Smooth muscle cell of the brain vasculature (primary cell): ENCODE data around the gene NETO2.
A peak's percentile ranks its signal among the peaks of the same experiment; 100 is the strongest.
"Not testable (repeated sequence)": the region's sequence is repeated elsewhere in the genome, so short reads cannot be mapped to it uniquely, and the experiment has no call there.

ENCODE experiments used
- DNase-seq: peaks from one replicate; pipeline ENCODE4 v3.0.0-alpha.2; 2012; ENCODE audit warnings: low read depth, low spot score

NETO2 gene

DNA sequence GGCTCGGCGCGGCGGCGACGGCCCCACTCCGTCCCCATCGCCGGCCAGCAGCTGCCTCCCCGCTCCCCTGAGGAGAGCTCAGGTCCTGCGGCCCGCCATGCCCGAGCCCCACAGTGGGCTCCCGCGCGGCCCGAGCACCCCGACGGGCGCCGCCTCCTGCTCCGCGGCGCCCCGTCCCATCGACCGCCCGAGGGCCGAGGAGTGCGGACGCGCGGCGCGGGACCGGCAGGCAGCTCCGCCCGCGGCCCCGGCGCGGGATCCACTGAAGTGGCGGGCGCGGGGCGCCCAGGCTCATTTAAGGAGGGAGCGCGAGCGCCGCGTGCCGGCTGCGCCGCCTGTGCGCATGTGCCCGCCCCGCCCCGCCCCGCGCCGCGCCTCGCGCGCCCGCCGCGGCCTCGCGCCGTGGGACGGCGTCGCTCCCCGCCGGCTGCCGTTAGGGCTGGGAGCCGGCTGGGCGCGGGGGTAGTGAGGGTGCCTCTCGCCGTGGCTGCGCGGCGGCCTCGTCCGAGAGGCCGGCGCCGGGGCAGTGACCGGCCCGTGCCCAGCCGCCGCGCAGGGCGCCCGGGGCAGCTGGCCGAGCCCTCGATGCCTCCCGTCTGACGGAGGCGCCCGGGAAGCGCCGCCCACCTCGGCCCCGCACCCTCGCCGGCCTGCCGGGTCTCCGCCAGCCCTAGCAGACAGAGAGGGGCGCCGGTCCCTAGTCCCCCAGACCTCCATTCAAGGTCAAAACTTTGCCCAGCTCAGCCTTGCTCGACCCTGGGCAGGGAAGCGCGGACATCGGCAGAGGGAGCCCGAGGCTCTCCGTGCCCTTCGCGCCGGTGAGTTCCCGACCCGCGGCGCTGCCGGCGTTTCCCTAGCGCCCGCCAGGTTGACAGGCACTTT lies at the start of gene NETO2:
NETO2 (minus strand) TSS at position 269 of the 882 bp plus-strand sequence. CDS start 333 bp downstream, outside the sequence.
- DNase-seq: no peak

DNA sequence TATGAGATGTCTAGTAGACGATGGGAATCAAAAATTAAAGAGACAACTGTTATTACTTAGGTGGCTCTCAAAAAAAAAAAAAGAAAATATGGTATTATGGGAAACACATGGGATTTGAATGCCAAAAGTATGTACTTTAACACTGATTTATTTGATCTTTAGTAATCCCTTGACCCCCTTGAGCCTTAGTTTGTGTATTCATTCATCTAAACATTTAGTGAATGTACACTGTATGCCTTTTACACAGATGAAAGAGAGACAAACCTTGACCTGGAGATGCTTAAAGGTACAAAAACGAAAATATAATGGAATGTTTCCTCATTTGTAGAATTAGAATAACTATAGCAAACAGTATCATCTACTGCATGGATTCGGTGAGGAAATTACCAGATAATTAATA lies 38.6 kb upstream of the NETO2 start:
- no peak for DNase-seq

GRCh38 chr16:47181066-47181465 lies 37.3 kb upstream of the NETO2 start:
- not testable (repeated sequence) for DNase-seq

- no peak for DNase-seq
Observed at GRCh38 chr16:47180073-47180472, 36.3 kb upstream of the NETO2 start.

DNA sequence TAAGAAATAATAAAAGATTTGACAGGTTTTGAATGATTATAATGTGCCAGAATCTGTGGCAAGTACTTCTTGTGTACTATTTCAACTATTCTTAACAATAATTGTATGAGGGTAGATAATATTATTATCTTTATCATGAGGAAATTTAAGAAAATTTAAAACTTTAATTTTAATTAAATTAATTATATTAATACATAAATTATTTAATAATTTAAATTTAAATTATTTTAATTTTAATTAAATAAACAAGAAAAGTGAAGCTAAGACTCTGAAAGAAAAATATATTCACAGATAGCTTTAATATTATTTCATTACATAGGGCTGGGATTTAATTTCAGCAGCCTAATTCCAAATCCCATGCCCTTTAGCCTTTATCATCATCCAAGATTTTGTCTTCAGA lies 31.4 kb upstream of the NETO2 start:
- DNase-seq: no peak

- no peak for DNase-seq
Observed at GRCh38 chr16:47162670-47163420, 19.1 kb upstream of the NETO2 start.

DNA sequence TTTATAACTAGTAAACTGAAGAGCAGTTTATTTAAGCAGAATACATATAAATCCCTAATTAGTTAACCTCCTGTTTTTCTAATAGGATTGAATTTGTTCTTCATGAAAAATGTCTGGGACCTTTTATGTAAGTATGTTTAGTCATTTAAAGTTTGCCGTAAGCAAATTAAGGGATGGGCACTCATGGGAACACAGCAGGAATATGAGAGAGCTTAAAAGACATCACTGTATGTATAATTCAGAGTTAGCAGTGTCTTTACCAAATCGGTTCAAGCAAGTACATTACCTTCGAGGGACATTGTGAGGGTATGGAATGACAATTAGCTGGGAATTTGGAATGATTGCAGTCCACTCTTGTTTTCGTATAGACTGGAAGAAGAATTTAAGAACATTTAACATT lies 17.7 kb upstream of the NETO2 start:
- DNase-seq: no peak

GRCh38 chr16:47160422-47160821 lies 16.7 kb upstream of the NETO2 start:
- no peak for DNase-seq

GRCh38 chr16:47158992-47159391 lies 15.2 kb upstream of the NETO2 start:
- DNase-seq: no peak

DNA sequence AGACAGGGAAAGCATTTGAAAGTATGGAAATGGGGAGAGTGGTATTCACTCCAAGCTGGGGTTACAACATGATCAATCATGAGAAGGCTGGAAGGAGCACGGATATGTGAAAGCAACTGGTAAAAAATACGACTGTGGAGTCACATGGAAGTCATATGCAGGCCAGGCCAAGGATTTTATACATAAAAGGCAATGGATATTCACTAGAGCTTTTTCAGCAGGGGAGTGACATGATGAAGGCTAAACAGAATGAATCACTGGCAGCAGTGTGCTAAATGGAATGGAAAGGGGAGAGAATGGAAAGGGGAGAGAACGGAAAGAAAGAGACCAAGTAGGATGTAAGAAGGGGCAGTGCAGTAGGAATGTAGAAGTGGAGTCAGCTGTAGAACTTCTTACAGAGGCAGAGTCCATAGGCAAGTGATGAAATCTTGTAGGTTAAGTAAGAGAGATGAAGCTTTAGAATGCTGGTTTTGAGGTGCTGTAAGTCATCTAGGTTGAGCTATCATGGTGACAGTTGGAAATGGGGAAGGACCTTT lies 13.0 kb upstream of the NETO2 start:
- DNase-seq: no peak

- not testable (repeated sequence) for DNase-seq
Observed at GRCh38 chr16:47152501-47152900, 8.8 kb upstream of the NETO2 start.

DNA sequence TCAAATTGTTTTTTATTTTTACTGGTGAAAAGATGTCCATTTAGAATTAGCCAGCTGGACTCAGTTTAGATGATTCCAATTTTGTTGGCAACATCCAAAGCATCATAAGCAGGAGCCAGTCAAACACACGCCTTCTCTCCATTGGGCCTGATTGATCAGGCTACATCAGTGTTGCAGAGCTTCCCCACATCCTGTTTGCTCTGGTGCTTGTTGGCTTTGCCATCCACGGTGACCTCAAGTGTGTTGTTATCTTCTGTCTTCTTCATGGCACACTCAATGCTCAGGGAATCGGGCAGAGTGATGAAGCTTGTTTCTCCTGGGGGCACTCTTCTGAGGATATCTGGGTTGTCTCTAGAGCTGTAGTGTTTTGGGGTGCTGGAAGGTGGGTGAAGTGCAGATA lies 6.3 kb upstream of the NETO2 start:
- DNase-seq: no peak

GRCh38 chr16:47144559-47144877 lies 773 bp upstream of the NETO2 start:
- no peak for DNase-seq

DNA sequence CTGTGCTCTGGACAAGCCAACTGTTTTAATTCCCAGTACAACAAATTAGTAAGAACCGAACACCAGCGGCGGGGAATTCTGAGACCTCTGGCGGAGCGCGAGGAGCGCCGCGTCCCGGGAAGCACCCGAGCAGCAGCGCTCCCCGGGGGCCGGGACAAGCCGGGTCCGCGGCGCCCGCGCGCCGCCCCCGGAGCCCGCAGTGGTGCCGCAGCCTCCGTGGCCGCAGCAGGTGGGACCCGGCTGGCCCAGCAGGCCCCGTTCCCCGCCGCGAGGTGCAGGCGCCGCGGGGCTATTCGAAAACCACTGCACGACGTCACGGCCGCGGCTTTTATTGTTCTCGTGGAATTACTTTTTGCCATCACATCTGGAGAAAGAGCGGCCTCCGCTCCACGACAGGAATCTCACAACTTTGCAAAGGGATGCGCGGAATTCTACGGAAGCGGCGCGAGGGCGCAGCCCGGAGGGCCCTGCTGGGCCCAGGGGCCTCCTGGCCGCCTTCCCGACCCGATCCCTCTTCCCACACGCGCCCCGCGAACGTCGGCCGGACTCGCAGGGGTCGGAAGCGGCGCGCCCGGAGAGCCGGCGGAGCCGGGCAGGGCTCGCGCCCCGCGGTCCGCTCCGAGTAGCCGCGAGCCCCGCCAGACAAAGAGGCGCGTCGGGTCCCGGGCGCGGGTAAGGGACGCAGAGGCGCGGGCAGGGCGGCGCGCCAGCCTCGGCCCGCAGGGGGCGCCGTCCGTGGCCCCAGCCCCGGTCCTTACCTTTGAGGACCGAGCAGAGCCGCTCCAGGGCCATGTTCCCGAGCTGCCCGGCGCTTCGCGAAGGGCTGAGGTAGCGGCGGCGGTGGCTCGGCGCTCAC lies 696 bp downstream of the NETO2 start:
- peak; percentile 39 for DNase-seq

GRCh38 chr16:47142486-47142820 lies 1.3 kb downstream of the NETO2 start:
- DNase-seq: no peak

GRCh38 chr16:47141773-47142485 lies 1.8 kb downstream of the NETO2 start:
- DNase-seq: peak; percentile 73

- no peak for DNase-seq
Observed at GRCh38 chr16:47140686-47141085, 3.1 kb downstream of the NETO2 start.

- no peak for DNase-seq
Observed at GRCh38 chr16:47139561-47140185, 4.1 kb downstream of the NETO2 start.

GRCh38 chr16:47137925-47138324 lies 5.8 kb downstream of the NETO2 start:
- not testable (repeated sequence) for DNase-seq

DNA sequence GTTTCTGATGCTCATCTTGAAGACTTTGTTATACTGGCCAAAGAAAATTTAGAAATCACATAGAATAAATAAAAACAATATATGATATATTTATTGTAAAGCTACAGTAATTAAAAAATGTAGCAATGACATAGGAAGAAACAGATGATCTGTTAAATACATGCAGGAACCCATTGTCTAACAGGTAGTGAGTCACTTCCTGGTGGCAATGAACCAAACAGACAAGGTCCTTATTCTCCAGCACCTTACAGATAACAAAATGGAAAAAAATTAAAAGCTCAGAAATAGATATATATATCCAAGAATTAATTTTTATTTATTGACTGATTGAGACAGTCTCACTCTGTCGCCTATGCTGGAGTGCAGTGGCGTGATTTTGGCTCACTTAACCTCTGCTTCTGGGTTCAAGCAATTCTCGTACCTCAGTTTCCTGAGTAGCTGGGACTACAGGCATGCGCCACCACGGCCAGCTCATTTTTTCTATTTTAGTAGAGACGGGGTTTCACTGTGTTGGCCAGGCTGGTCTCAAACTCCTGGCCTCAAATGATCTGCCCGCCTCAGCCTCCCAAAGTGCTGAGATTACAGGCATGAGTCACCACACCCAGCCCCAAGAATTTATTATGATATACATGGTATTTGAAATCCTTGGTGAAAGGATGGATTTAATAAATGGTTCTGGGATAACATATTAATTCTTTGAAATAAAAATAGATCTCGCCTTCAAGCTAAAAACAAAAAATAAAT lies 7.5 kb downstream of the NETO2 start:
- no peak for DNase-seq
